Sigmoid colon (tissue), 7 donors: ENCODE measurements around the gene BORCS6. TPM values are rescaled to one million over a fixed set of nuclear protein-coding genes. Genes with fewer than 3 reads are reported as not detected.
A peak's percentile ranks its signal among the peaks of the same experiment; 100 is the strongest.

ENCODE experiments used
- DNase-seq: peaks from one replicate; pipeline ENCODE4 v3.0.0-alpha.2; 2019
- H3K27ac ChIP-seq, 4 donors: fragments of 200-600 bp; sonication (generic); one replicate each; pipeline ENCODE4 v1.5.1; 2016 to 2019; ENCODE audit warnings: mild to moderate bottlenecking in 1 of 4
- H3K27me3 ChIP-seq, 3 donors: fragments of 200-600 bp; sonication (generic); one replicate each; pipeline ENCODE4 v1.5.1; 2019; ENCODE audit warnings: mild to moderate bottlenecking in 1 of 3
- H3K36me3 ChIP-seq, 4 donors: fragments of 200-600 bp; sonication (generic); one replicate each; pipeline ENCODE4 v1.5.1; 2016 to 2019
- H3K4me1 ChIP-seq, 4 donors: fragments of 200-600 bp; sonication (generic); one replicate each; pipeline ENCODE4 v1.5.1; 2017 to 2019
- H3K4me3 ChIP-seq, 4 donors: fragments of 200-600 bp; sonication (generic); one replicate each; pipeline ENCODE4 v1.5.1; 2017 to 2019; ENCODE audit warnings: mild to moderate bottlenecking in 2 of 4, moderate library complexity in 1 of 4
- H3K9me3 ChIP-seq, 4 donors: fragments of 200-600 bp in 3 of 4; sonication (generic) in 3 of 4; one replicate each; pipeline versions ENCODE4 v1.5.1 to v1.6.1; 2013 to 2019
- CTCF ChIP-seq, 4 experiments: fragments of 450-650 bp in 3 of 4; fragments of 200-600 bp in 1 of 4; IDR thresholded peaks; one replicate each; pipeline ENCODE4 v1.5.1; 2016 to 2019; ENCODE audit warnings: antibody characterized with exemption in 4 of 4, mild to moderate bottlenecking in 3 of 4, moderate library complexity in 2 of 4
- EP300 ChIP-seq, 4 donors: sonication (generic); formaldehyde crosslinking; IDR thresholded peaks; one replicate each; pipeline ENCODE4 v1.6.1; 2017; ENCODE audit warnings: antibody characterized with exemption in 4 of 4
- POLR2A ChIP-seq, 2 donors: fragments of 450-650 bp; IDR thresholded peaks; one replicate each; pipeline ENCODE4 v1.6.1; 2016; ENCODE audit warnings: antibody characterized with exemption in 2 of 2, mild to moderate bottlenecking in 2 of 2, moderate library complexity in 2 of 2
- POLR2AphosphoS5 ChIP-seq, 4 donors: sonication (generic); formaldehyde crosslinking; IDR thresholded peaks; one replicate each; pipeline ENCODE4 v1.6.1; 2017; ENCODE audit warnings: antibody characterized with exemption in 4 of 4
- WGBS, 2 donors: extraction: QIAGEN DNeasy Blood & Tissue Kit; methylation state at CpG; one replicate each; pipeline ENCODE4 v1.1.7; 2013; 5-methylcytosine and 5-hydroxymethylcytosine counted together
- intact Hi-C: fragments of 100-400 bp; cut with DNase I; formaldehyde crosslinking; loops from one replicate; pipeline ENCODE4 v1.15.1; 2023
- polyA plus RNA-seq, 3 donors: library from polyadenylated mRNA; stranded (reverse); fragments of 200-250 nt; gene quantifications; one replicate each; pipeline ENCODE4 v1.2.3, GENCODE V29; 2013
- total RNA-seq, 4 donors: library from RNA; depleted of rRNA; stranded (reverse); fragments of >200 nt; gene quantifications; one replicate each; pipeline ENCODE4 v1.1.0, GENCODE V29; 2016
- donor health status: healthy with polysubstance abuse.
- donor health status: Bipolar disorder and iron deficiency.
- donor health status: healthy.

Gene BORCS6
- total and polyA plus RNA-seq, 7 donors: 7.7 to 17.7 (median 13.9) TPM

GRCh38 chr17:8142158-8142886 is 47.7 kb downstream of the BORCS6 start:
- no peaks in the 10 kb centered on the region for H3K9me3 ChIP-seq
- intact Hi-C loops: no loop called here
- TF ChIP-seq EP300 (IDR thresholded peaks at IDR 0.05) (no peak), POLR2AphosphoS5 (IDR thresholded peaks at IDR 0.05) (peak in 3 of 4 donors; percentile 22 to 63 (median 28)), POLR2A (IDR thresholded peaks at IDR 0.05) (no peak), CTCF (IDR thresholded peaks at IDR 0.05) (no peak)
- peak overlapping the region; percentile 58 to 100 (median 92) for H3K27ac ChIP-seq
- peaks cover 78 to 83% (median 79%) of the 10 kb centered on the region in 4 donors for H3K36me3 ChIP-seq
- 92 to 94% methylated on average over 23 of the region's 23 CpGs for WGBS, 2 donors
- H3K27me3 ChIP-seq: no peaks in the 10 kb centered on the region
- peak; percentile 75 for DNase-seq
- H3K4me3 ChIP-seq: no peak overlapping the region
- peaks cover 0 to 61% (median 34%) of the 10 kb centered on the region in 4 donors for H3K4me1 ChIP-seq

- WGBS, 2 donors: 92 to 95% methylated on average over 11 of the region's 11 CpGs
- Histone ChIP-seq H3K9me3 (no peaks in the 10 kb centered on the region), H3K4me3 (no peak overlapping the region), H3K27ac (peak overlapping the region; percentile 58 to 100 (median 92)), H3K4me1 (peaks cover 0 to 55% (median 31%) of the 10 kb centered on the region in 4 donors), H3K27me3 (no peaks in the 10 kb centered on the region), H3K36me3 (peaks cover 72 to 77% (median 73%) of the 10 kb centered on the region in 4 donors)
- intact Hi-C loops: loop anchor here (1.0 kb wide), 1 partner anchor 9 kb away; no protein-coding TSS in a partner anchor
- peak; percentile 71 for DNase-seq
- TF ChIP-seq POLR2A (IDR thresholded peaks at IDR 0.05): no peak
- TF ChIP-seq POLR2AphosphoS5 (IDR thresholded peaks at IDR 0.05): no peak
- TF ChIP-seq EP300 (IDR thresholded peaks at IDR 0.05): no peak
- no peak for TF ChIP-seq CTCF (IDR thresholded peaks at IDR 0.05)
Observed at GRCh38 chr17:8141741-8142140, 48.2 kb downstream of the BORCS6 start.

- peaks cover 0 to 50% (median 30%) of the 10 kb centered on the region in 4 donors for H3K4me1 ChIP-seq
- H3K36me3 ChIP-seq: peaks cover 65 to 70% (median 66%) of the 10 kb centered on the region in 4 donors
- no peak for TF ChIP-seq POLR2A (IDR thresholded peaks at IDR 0.05)
- peak; percentile 29 to 49 (median 36) for TF ChIP-seq POLR2AphosphoS5 (IDR thresholded peaks at IDR 0.05)
- intact Hi-C loops: loop anchor here (1.0 kb wide), 1 partner anchor 9 kb away; no protein-coding TSS in a partner anchor
- peak overlapping the region; percentile 85 to 100 (median 94) for H3K27ac ChIP-seq
- DNase-seq: peak; percentile 75
- no peaks in the 10 kb centered on the region for H3K27me3 ChIP-seq
- no peaks in the 10 kb centered on the region for H3K9me3 ChIP-seq
- WGBS, 2 donors: 96 to 98% methylated on average over 7 of the region's 7 CpGs
- no peak overlapping the region for H3K4me3 ChIP-seq
Observed at GRCh38 chr17:8141045-8141444, 48.9 kb downstream of the BORCS6 start.

GRCh38 chr17:8140065-8141029 is 49.6 kb downstream of the BORCS6 start:
- peaks cover 58 to 63% (median 59%) of the 10 kb centered on the region in 4 donors for H3K36me3 ChIP-seq
- intact Hi-C loops: loop anchor here (1.0 kb wide), 1 partner anchor 10 kb away; no protein-coding TSS in a partner anchor
- TF ChIP-seq POLR2A (IDR thresholded peaks at IDR 0.05) (no peak), POLR2AphosphoS5 (IDR thresholded peaks at IDR 0.05) (peak; percentile 16 to 70 (median 36))
- 88 to 89% methylated on average over 18 of the region's 18 CpGs for WGBS, 2 donors
- peaks cover 0 to 44% (median 29%) of the 10 kb centered on the region in 4 donors for H3K4me1 ChIP-seq
- H3K27ac ChIP-seq: peak overlapping the region; percentile 85 to 100 (median 94)
- no peaks in the 10 kb centered on the region for H3K27me3 ChIP-seq
- H3K9me3 ChIP-seq: no peaks in the 10 kb centered on the region
- DNase-seq: peak; percentile 78
- H3K4me3 ChIP-seq: no peak overlapping the region

GRCh38 chr17:8138672-8139371 is 51.2 kb downstream of the BORCS6 start:
- peaks cover 0 to 44% (median 29%) of the 10 kb centered on the region in 4 donors for H3K4me1 ChIP-seq
- peak overlapping the region in 3 of 4 donors; percentile 4 to 17 (median 8) for H3K4me3 ChIP-seq
- 0 to 1% methylated on average over 46 of the region's 46 CpGs for WGBS, 2 donors

More at GRCh38 chr17:8138672-8139371, 51.2 kb downstream of the BORCS6 start:
- intact Hi-C loops: loop anchor here (1.0 to 10.0 kb wide), 4 partner anchors 20 to 824 kb away; partner anchors contain the start of gene GPS2
- no peaks in the 10 kb centered on the region for H3K27me3 ChIP-seq
- TF ChIP-seq POLR2AphosphoS5 (IDR thresholded peaks at IDR 0.05) (peak; percentile 88 to 92 (median 91)), POLR2A (IDR thresholded peaks at IDR 0.05) (peak; percentile 37 to 60), EP300 (IDR thresholded peaks at IDR 0.05) (peak in 2 of 4 donors; percentile 46 to 96), CTCF (IDR thresholded peaks at IDR 0.05) (peak in 3 of 4 experiments; percentile 82 to 98 (median 92))
- H3K36me3 ChIP-seq: peaks cover 43 to 48% (median 44%) of the 10 kb centered on the region in 4 donors
- no peaks in the 10 kb centered on the region for H3K9me3 ChIP-seq
- DNase-seq: peak; percentile 98
- H3K27ac ChIP-seq: peak overlapping the region; percentile 85 to 100 (median 94)
